GM19324 (cell line): ENCODE data around the gene ADCY9.

Source experiments
- ATAC-seq: cut with Tn5 transposase; IDR thresholded peaks from one replicate; pipeline ENCODE4 v1.9.1; 2021; ENCODE audit warnings: mild to moderate bottlenecking, moderate library complexity; ENCODE audit not compliant: unreplicated experiment, low FRiP score

The ADCY9 gene

DNA sequence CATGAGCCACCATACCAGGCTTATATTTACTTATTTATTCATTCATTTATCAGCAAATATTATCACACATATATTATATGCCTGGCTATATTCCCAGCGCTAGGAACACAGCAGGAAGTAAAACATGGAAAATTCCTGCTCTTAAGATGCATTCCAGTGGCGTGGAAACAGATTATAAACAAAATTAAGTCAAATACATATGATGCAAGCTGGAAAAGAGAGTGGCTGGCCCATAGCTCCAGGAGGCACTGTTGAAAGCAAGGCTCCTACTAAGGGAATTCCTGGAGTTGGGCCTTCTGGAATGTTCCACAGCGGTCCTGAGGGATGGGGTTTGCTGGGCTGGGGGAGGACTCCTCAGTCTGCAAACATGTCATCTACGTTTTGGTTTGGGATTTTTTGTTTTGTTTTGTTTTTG is 18.4 kb downstream of the ADCY9 start:
- no peak for ATAC-seq

DNA sequence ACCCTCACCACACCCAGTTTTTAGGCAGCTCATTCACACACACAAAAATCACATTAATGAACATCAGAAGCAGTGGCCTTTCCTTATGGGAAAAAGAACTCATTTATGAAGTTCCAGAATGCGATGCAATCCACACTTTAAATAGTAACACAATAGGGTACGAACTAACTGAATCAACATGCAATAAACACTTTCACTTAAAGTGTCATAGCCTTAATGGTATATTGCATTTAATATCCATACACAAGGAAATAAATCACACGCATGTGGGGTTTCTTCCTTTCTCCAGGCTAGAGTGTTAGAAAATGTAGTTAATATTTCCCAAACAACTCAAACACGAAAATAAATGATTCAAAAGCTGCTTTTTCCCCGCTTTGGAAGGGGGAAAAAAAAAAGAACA is 19.7 kb downstream of the ADCY9 start:
- no peak for ATAC-seq

DNA sequence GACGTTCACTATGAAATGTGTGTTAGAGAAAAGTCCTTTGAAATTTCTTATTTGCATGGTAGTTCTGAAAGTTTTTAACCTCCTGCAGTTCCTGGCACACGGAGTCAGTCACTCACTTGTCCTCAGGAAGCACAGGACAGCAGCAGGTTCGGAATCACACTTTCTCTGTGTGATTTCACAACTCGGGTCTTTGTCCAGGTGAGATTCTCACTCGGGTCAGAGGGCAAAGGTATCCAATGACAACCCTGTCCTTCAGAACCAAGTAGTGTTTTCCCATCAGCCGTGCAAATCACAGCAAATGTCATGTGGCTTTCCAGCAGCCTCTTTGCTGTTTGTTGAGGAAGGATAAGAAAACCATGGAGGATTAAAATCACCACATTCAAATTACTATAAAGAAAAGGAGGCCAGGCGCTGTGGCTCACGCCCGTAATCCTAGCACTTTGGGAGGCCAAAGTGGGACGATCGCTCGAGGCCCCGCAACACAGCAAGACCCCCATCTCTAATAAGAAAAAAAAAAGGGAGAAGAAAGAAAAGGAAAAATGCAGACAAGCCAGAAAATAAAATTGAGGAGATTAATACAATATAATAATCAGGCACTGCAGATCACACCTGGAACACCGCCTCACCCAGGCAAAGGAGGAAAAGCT is 22.0 kb downstream of the ADCY9 start:
- ATAC-seq: no peak

DNA sequence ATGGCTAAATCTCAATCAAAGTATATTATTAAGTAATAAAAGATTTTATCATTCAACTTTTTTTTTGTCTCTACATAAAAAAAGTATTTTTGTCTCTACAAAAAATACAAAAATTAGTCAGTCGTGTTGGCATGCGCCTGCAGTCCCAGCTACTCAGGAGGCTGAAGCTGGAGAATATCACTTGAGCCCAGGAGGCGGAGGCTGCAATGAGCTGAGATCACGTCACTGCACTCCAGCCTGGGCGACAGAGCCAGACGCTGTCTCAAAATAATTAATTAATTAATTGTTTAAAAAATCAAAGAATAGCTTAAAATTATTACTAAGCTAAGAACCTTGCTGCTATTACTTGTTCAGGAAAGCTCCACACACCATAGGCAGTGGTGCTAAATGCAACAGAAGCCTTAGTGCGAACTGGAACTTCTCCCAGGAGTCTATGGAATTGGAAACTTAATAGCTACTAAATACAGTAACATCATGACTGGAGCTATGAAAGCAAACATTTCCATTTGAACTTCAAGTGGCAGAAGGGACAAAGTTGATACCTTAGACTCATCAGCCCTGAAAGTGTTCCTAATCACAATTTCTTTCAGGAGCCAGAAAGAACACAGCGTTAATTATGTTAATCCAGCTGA is 22.6 kb downstream of the ADCY9 start:
- ATAC-seq: no peak

DNA sequence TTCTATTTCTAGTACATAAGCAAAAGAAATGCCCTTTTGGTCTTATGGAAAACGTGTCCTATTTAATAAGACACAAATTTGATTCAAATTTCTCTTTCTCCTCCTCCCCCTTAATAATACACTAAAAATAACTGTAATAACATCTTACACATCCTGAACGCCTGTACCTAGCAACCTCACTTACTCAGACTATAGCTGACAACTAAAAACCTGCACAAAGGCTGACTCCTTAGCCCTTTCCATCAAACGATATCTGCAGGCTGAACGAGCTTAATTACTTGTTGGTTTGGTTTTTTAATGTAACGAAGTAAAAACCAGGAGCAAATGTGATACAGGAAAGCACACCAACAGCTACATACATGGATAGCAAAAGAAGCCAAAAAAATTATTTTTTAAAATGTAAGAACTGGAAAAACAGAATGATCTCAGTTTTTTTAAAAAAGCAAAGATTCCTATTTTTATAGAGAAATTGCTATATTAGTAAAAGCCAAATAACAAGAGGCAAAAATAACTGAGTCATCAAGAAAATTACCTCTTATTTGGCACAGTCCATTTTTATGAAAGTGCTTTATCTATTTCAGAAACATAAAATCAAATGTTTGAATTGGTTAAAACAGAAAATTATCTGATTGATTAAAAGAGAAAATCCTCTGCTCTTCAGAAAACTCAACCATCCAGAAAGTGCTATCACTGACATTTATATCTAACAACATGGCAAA is 23.5 kb downstream of the ADCY9 start:
- no peak for ATAC-seq

DNA sequence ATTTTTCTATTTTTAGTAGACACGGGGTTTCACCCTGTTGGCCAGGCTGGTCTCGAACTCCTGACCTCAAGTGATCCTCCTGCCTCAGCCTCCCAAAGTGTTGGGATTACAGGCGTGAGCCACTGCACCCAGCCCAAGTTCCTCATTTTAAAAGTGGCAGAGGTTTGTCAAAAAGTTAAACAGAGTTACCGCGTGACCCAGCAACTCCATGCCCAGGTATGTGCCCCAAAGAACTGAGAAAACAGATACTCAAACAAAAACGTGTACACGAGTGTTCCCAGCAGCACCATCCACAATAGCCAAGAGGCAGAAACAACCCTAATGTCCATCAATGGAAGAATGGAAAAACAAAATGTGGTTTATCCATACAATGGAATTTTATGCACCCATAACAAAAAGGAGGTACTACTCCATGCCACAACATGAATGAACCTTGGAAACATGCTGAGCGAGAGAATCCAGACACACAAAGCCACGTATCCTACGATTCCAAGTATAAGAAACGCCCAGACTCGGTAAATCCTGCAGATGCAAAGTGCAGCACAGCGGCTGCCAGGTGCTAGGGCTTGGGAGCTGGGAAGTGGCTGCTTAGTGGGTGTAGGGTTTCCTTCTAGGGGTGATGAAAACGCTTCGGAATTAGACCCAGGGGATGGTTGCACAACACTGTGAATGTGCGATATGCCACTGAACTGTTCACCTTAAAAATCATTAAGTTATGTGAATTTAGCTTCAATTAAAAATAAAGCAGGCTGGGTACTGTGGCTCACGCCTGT is 24.8 kb downstream of the ADCY9 start:
- no peak for ATAC-seq

DNA sequence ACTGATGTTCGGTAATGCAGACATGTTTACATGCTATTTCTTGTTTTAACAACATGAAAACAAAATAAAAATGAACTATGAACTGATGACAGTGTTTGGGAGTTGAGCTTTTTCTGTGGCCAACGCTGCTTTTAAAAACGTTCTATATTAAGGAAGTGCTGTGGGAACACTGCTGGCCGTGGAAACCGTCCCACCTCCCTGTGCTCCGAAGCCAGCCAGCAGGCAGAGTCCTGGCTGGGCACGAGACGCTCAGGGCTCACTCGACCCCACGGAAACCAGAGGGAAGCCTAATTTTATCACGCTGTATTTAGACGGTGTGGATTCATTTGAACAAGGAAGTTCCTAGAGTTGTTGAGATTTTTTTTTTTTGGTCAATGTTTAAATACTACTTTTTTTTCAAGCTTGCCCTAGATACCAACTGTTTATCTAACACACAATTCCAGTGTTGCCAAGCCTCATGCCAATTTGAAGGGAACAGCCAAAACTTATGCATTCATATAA is 25.8 kb downstream of the ADCY9 start:
- ATAC-seq: no peak

DNA sequence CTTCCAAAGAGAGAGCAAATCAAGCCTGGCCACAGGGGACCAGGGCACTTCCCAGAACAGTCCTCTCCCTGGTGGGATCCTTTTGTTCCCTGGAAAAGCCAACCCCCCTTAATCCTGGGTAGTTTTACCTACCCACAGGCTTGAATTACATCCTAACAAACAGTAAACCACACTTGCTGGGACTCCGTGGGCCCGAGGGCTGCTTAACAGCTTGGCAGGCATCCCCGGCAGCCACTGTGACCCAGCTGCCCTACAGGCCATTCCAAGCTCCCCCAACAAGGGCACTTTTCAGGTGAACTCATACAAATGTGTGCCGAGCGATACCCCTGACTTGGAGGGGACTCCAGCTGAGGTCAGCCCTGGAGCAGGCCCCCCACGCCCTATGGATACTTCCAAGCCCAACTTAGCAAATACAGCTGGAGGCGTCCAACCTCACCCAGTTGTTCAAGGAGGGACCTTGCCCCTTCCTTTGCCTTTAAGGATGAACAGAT is 26.4 kb downstream of the ADCY9 start:
- no peak for ATAC-seq

DNA sequence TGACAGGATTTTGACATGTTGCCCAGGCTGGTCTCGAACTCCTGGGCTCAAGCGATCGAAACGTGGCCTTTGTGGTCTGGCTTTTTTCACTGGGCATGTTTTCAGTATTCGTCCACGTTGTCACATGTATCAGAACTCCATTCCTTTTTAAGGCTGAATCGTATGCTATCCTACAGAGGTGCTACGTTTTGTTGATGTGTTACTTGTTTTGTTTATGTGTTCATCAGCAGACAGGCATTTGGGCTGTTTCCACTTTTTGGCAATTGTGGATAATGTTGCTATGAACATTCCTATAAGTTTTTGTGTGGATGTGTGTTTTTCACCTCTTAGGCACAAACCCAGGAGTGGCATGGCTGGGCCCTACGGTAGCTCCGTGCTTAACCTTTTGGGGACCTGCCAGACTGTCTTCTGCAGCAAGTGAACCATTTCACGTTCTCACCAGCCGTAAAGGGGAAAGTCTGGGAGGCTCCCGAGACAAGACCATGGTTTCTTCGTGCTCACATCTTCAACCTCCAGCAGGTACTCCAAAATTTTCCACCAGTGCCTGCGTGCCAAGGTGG is 26.9 kb downstream of the ADCY9 start:
- no peak for ATAC-seq

DNA sequence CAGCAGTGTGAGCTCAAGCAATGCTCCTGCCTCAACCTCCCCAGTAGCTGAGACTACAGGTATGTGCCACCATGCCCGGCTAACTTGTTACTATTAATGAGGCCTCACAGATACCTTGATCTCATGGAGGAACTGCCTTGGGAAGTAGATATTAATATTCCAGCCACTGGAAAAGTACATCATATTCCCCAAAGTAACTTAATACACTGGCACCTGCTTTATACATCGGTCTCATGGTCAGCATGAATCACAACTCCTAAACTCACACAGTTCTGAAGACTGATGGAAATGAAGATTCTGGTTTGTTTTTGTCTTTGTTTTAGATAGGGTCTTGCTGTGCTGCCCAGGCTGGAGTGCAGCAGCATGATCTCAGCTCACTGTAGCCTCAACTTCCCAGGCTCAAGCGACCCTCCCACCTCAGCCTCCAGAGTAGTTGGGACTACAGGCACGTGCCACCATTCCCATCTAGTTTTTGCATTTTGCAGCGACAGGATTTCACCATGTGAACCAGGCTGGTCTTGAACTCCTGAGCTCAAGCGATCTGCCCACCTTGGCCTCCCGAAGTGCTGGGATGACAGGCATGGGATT is 28.2 kb downstream of the ADCY9 start:
- no peak for ATAC-seq

DNA sequence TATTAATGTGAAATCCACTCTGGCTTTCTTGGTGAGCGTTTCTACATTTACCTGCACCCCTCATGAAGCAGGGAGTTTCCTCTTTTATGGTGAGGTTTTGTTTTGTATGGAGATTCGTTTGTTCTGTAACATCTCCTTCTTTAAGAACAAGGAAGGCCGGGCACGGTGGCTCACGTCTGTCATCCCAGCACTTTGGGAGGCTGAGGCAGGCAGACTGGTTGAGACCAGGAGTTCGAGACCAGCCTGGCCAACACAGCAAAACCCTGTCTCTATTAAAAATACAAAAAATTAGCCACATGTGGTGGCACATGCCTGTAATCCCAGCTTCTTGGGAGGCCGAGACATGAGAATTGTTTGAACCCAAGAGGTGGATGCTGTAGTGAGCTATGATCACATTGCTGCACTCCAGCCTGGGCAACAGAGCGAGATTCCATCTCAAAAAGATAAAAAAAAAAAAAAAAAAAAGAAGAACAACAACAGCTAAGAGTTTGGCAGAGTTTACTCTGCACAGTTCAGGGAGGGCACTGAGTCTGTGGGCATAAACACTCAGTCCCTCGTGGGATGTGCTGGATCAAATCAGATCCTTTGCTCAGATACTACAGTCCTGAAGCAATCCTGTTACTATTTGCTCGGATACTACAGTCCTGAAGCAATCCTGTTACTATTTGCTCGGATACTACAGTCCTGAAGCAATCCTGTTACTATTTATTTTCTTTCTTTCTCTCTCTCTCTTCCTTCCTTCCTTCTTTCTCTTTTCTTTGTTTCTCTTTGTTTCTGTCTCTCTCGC is 28.9 kb downstream of the ADCY9 start:
- ATAC-seq: no peak

DNA sequence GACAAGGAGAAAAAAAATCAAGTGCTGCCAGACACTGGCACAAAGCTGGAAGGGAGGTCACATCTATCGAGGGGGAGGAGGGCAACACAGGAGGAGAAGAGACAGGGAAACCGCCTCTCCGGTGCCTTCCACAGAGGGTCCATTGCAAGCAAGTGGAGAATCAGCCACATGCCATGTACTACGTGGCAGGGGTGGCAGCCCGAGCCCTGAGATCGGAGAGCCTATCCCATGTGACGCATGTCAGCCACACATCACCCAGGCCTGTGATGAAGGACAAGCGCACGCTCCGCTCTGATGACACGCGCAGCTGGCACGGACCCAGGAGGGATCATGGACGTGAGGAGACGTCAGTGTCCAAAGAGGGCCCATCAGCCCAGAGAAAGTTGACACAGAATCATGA is 30.1 kb downstream of the ADCY9 start:
- ATAC-seq: no peak

DNA sequence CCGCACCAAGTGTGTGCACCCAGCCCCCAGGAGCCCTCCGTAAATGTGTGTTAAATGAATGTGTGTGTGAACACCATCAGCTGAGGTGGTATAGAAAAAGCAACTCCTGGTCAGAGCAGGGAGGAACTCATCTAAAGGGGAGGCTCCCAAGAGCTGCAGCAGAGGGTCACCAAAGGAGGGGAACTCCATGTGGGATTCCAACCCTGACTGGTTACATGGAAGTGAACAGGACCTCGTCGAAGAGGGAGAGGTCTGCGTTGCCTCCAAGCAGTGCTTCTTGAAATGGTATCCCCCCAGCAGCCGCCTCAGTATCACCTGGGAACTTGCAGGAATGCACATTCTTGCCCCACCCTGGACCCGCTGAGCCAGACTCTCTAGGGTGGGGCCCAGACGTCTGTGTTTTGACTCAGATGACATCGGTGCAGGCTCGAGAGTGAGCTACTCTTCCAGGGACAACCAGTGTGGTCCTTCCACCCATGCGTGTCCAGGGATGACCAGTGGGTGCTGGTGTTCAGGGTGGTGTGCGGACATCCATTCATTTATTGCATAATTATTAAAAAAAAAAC is 30.8 kb downstream of the ADCY9 start:
- ATAC-seq: no peak

DNA sequence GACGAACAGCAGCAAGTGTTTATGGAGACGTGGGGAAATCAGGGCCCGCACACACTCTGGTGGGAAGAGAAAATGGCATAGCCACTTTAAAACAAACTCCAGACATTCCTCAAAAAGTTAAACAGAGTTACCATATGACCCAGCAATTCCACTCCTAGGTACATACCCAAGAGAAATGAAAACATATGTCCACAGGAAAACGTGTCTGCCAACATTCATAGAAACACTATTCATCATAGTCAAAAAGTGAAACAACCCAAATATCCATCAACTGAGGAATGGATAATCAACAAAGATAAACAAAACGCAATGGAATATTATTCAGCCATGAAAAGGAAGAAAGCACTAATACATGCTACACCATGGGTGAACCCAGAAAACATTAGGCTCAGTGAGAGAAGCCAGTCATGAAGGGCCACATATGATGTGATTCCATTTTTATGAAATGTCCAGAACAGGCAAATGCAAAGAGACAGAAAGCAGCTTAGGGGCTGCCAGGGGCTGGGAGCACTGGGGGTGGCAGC is 32.8 kb downstream of the ADCY9 start:
- no peak for ATAC-seq

DNA sequence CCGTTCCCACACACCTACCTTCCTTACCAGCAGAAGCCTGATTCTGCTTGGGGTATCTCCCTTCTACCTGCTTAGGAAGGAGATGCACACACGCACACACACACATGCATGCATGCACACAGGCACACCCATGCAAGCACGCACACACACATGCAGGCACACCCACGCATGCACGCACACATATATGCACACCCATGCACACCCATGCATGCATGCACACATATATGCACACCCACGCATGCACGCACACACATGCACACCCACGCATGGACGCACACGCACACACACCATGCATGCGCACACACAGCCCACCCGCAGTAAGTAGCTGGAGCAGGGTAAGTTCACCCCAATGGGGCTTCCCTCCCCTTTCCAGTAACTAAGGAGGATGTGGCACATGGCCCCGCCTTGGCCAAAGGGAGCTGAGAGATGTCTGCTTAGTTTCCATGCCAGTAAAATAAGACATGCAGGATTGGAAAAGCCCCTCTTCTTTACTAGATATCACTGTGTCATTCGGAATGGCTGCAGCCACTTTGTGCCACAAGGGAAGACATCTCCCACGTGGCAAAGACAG is 33.7 kb downstream of the ADCY9 start:
- ATAC-seq: no peak

DNA sequence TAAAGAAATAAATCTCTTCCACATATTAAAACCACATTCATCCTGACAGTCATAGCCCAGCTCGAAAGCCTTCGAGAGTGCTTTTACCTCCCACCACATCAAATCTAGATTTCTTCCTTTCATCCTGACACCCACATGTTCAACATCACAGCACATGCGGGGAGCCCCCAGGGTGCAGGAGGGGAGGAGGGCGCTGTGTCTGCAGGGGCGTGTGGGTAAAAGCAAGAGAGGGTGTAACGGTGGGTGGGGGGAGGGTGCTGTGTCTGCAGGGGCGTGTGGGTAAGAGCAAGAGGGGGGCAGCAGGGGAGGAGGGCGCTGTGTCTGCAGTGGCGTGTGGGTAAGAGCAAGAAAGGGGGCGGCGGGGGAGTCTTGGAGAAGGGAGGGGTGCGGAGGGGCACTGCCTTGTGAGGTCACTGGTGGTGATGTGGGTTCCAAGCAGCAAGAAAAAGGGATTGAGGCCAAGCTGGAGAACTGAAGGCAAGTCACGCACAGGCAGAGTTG is 34.7 kb downstream of the ADCY9 start:
- no peak for ATAC-seq

DNA sequence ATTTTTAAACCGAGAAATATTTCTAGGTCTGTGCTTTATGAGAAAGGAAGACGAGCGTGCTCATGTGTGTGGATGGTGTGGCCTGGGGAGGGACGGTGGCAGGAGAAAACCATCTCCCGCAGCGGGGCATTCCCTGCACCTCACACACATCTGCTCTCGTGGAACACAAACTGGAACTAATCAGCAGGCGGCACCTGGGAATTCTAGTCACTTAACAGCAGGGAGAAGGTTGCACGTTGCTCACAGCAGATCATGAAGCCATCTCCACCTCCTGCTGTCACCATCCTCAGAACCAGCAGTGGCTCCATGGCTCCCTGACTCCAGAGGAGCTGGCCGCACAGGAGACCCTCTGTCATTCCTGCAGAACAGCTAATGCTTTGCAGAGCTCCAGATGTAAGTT is 35.2 kb downstream of the ADCY9 start:
- no peak for ATAC-seq

DNA sequence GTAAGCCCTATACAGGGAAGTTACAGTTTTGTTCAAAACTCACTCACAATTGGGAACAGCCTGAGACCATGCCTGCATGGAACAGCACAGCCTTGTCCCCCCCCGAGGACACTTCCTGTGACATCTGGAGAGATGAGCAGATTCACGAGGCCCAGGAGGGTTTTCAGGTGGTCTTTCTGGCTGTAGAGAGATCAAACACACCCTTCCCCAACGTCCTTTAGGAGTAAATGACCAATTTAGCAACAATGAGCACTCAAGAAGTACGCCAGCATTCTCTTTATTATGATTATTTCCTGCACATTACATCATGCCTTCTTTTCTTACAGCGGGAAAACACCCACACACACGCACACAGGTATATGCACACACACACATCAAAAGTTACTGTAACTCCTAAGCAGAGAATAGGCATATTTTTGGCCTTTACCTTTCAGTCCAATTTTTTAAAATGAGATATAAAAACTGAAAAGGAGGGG is 39.0 kb downstream of the ADCY9 start:
- ATAC-seq: no peak
